Measurements from ENCODE around the gene TPGS2. TPM values are rescaled to one million over a fixed set of nuclear protein-coding genes. Genes with fewer than 3 reads are reported as not detected.

The TPGS2 gene
- total RNA-seq, 1 donor from 2014 or later: 25.4 TPM

DNA sequence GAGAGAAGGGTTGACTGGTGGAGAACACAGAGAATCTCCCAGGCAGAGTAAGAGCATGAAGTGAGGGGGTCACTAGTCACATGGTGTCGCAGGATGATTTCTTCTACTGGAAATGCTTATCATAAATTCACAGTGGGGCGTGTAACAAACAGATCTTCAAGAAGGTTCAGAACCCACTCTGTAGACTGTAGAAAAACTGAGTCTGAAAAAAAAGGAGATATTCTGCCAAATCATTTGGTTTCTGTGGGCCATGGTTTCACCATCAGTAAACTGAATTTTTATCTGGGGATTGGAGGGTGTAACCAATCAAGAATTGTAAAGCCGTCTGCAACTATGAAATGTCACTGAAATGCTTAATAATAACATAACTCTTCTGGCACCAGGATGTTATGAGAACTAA lies 15.0 kb downstream of the TPGS2 start:
- H3K9me3 ChIP-seq (replicated peaks): no peaks in the 10 kb centered on the region
- H3K36me3 ChIP-seq: peaks cover 19% of the 10 kb centered on the region
- TF ChIP-seq, protein P1, sequence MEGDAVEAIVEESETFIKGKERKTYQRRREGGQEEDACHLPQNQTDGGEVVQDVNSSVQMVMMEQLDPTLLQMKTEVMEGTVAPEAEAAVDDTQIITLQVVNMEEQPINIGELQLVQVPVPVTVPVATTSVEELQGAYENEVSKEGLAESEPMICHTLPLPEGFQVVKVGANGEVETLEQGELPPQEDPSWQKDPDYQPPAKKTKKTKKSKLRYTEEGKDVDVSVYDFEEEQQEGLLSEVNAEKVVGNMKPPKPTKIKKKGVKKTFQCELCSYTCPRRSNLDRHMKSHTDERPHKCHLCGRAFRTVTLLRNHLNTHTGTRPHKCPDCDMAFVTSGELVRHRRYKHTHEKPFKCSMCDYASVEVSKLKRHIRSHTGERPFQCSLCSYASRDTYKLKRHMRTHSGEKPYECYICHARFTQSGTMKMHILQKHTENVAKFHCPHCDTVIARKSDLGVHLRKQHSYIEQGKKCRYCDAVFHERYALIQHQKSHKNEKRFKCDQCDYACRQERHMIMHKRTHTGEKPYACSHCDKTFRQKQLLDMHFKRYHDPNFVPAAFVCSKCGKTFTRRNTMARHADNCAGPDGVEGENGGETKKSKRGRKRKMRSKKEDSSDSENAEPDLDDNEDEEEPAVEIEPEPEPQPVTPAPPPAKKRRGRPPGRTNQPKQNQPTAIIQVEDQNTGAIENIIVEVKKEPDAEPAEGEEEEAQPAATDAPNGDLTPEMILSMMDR (IDR thresholded peaks at IDR 0.05; ENCODE audit: borderline replicate concordance): no peak
- no peaks in the 10 kb centered on the region for H3K27me3 ChIP-seq (ENCODE audit: low read depth)
- no peak for DNase-seq
- peaks cover 32% of the 10 kb centered on the region for H3K4me1 ChIP-seq
- no peak overlapping the region for H3K27ac ChIP-seq (replicated peaks)
- H3K4me3 ChIP-seq: no peak overlapping the region
- intact Hi-C loops (cut with micrococcal nuclease): loop anchor here (10.0 kb wide), 1 partner anchor 59 kb away; no protein-coding TSS in a partner anchor

DNA sequence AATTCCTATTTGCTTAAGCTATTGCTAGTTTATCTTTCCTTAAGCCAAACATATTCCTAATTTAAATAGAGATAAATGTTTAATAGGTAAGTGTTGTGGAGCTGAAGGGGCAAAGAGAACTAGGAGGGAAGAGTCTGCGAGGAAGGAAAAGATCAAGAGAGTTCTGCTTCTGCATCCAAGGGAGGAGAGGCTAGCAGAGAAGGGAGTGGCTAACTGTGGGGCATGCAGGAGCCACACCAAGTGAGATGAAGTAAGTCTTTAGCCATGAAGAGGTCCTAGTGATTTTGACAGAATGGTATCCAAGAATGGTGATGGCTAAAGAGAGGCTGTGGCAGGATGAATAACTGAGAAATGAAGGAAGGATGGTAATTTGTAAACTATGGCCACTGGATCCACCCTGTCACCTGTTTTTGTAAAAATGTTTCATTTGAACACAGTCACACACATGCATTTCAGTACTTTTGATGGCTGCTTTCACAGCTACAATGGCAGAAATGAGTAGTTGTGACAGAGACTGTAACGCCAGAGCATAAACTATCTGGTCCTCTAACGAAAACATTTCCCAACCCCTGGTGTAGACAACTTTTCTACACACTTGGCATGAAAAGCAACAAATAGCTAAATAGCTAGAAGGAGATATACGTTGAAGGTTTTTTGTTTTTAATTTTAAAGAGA lies 15.6 kb downstream of the TPGS2 start:
- Histone ChIP-seq H3K36me3 (peaks cover 14% of the 10 kb centered on the region), H3K27ac (replicated peaks) (no peak overlapping the region), H3K4me1 (peaks cover 32% of the 10 kb centered on the region), H3K4me3 (no peak overlapping the region), H3K27me3 (ENCODE audit: low read depth) (no peaks in the 10 kb centered on the region), H3K9me3 (replicated peaks) (no peaks in the 10 kb centered on the region)
- intact Hi-C loops (cut with micrococcal nuclease): loop anchor here (10.0 kb wide), 1 partner anchor 58 kb away; no protein-coding TSS in a partner anchor
- TF ChIP-seq, protein P1 (IDR thresholded peaks at IDR 0.05; ENCODE audit: borderline replicate concordance): no peak
- DNase-seq: no peak

DNA sequence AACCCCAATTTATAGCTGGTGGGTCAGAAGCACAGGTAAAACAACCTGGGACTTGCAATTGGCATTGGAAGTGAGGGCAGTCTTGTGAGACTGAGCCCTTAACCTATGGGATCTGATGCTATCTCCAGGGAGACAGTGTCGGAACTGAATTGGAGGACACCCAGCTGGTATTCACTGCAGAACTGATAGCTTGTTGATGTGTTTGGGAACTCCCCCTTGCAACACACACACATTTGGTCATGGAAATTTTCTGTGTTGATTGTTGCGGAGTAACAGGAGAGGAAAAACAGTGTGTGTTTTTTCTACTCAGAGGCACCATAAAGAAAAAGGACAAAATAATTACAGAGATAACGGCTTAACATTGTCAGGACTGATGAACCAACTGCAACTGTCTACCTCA lies 16.1 kb downstream of the TPGS2 start:
- TF ChIP-seq, protein P1 (IDR thresholded peaks at IDR 0.05; ENCODE audit: borderline replicate concordance): no peak
- no peaks in the 10 kb centered on the region for H3K9me3 ChIP-seq (replicated peaks)
- peaks cover 32% of the 10 kb centered on the region for H3K4me1 ChIP-seq
- H3K4me3 ChIP-seq: no peak overlapping the region
- DNase-seq: no peak
- H3K27me3 ChIP-seq (ENCODE audit: low read depth): no peaks in the 10 kb centered on the region
- no peak overlapping the region for H3K27ac ChIP-seq (replicated peaks)
- peaks cover 8% of the 10 kb centered on the region for H3K36me3 ChIP-seq
- intact Hi-C loops (cut with micrococcal nuclease): loop anchor here (10.0 kb wide), 1 partner anchor 58 kb away; no protein-coding TSS in a partner anchor

DNA sequence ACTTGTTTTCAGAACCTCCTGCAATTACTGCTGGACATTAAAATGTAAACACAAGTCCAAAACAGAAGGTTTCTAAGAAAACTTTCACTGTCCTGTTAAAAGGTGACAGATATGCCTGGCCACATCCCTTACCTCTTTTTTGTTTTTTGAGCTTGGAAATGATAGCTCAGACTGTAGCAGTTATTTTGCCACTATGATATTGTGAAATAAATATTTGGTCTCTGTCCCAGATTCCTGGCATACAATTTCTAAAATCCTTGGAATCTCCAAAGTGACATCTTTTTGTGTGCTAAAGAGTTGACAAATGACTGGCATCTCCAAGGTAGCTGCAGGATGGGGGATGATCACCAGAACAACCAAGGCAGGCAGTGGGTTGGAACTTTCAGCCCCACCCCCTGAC lies 16.8 kb downstream of the TPGS2 start:
- H3K36me3 ChIP-seq: peaks cover 7% of the 10 kb centered on the region

DNA sequence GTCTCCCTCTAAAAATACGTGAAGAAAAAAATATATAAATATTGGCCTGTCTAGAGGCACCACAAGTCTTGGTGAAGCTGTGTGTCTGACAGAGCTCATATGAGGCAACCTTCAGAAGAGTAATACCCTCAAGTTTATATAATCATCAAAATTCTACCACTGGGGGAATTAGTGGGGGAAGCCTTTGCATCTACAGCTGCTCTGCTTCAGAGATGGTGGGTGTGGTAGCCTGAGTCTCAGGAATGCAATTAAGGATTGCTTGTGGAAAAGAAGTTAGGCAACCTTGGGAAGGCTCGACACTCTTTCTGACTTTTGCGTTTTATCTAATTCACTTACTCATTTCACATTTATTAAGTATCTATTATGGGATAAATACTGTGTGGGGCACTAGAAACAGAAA lies 17.4 kb downstream of the TPGS2 start:
- H3K27ac ChIP-seq (replicated peaks): no peak overlapping the region
- H3K9me3 ChIP-seq (replicated peaks): no peaks in the 10 kb centered on the region
- no peak overlapping the region for H3K4me3 ChIP-seq
- H3K27me3 ChIP-seq (ENCODE audit: low read depth): no peaks in the 10 kb centered on the region
- TF ChIP-seq, protein P1 (IDR thresholded peaks at IDR 0.05; ENCODE audit: borderline replicate concordance): no peak
- DNase-seq: no peak
- peaks cover 7% of the 10 kb centered on the region for H3K36me3 ChIP-seq
- peaks cover 28% of the 10 kb centered on the region for H3K4me1 ChIP-seq
- intact Hi-C loops (cut with micrococcal nuclease): loop anchor here (10.0 kb wide), 1 partner anchor 57 kb away; no protein-coding TSS in a partner anchor

More for the DNA sequence above, 16.8 kb downstream of the TPGS2 start:
- H3K27ac ChIP-seq (replicated peaks): no peak overlapping the region
- intact Hi-C loops (cut with micrococcal nuclease): loop anchor here (10.0 kb wide), 1 partner anchor 57 kb away; no protein-coding TSS in a partner anchor
- H3K4me1 ChIP-seq: peaks cover 30% of the 10 kb centered on the region
- no peak for DNase-seq
- TF ChIP-seq, protein P1 (IDR thresholded peaks at IDR 0.05; ENCODE audit: borderline replicate concordance): no peak
- no peaks in the 10 kb centered on the region for H3K9me3 ChIP-seq (replicated peaks)
- no peak overlapping the region for H3K4me3 ChIP-seq
- H3K27me3 ChIP-seq (ENCODE audit: low read depth): no peaks in the 10 kb centered on the region

Measured in left ventricle myocardium inferior (tissue), 1 donor.